ENCODE results near the gene CNNM2. TPM values are rescaled to one million over a fixed set of nuclear protein-coding genes. Genes with fewer than 3 reads are reported as not detected.

The CNNM2 gene
- 6.5 and 12.5 TPM in 2 replicates for total RNA-seq

DNA sequence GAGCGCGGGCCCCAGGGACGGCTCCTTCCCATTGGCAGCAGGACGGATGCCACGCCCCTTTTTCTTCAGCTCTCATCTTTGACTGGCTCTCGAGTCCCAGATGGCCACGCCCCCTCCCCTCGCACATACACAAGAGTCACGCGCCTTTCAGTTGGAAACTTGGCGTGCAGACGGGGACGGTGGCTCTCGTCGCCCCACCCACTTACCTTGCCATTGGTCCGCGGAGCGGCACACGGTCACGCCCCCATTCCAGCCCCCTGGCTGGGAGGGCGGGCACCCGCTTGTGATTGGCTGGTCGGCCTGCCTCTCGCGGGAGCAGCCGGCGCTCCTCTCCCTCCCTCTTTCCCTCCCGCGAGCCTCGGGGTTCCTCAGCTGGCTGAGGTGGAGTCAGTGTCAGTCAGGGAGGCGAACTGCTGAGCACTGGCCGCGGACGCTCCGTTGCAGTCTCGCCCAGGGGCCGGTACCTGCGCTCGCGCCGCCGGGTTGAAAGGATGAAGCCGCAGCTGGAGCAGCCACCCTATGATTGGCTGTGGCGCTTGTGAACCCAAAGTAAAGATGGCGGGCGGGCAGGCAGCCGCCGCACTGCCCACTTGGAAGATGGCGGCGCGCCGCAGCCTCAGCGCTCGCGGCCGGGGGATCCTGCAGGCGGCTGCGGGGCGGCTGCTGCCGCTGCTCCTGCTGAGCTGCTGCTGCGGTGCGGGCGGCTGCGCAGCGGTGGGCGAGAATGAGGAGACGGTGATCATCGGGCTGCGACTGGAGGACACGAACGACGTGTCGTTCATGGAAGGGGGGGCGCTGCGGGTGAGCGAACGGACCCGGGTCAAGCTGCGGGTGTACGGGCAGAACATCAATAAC, at the start of gene CNNM2:
TSS of gene CNNM2 (plus strand) at position 333 of the 855 bp plus-strand sequence. CDS start at position 520, 187 bp downstream.

DNA sequence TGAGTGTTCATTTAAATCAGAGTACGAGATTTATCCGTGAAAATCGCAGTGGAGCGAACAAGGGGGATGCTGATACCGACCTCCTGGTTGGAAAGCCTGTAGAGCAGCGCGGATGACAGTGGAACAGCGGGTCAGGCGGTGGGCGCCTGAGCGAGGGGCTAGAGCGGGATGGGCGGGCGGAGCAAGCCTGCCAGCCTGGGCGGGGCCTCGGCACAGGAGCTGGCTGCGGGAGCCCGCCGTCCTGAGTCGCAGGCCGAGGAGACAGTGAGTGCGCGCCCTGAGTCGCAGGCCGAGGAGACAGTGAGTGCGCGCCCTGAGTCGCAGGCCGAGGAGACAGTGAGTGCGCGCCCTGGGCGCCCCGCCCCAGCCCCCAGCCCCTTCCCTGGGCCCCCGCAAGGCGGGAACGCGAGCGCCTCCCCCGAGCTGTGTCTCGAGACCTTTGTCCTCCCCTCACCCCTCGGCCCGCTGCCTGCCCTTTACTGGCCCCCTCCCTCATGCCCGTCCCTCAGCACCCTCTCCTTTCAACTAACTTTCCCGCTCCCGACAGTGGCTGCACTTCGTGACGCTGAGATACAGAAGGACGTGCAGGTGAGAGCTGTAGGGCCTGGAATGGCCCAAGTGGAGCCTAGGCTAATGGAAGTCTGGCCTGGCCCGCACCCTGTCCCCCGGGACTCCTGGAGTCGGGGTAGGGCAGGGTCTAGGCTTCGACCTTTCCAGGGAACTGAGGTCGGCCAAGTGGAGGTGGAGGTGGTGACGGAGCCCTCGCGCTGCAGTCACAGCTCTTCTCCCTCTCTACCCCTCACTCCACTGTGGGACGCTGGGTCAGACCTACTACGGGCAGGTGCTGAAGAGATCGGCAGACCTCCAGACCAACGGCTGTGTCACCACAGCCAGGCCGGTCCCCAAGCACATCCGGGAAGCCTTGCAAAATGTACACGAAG, 48.6 kb upstream of the CNNM2 start, which contains the start of gene AS3MT:
TSS of gene AS3MT (plus strand) at position 213 of the 941 bp plus-strand sequence. CDS start at position 336, 123 bp downstream.

Other genes starting within 250 kb of the CNNM2 start
- 7.2 and 8.4 TPM in 2 replicates for gene ARL3, start 203.9 kb upstream of the CNNM2 start, total RNA-seq
- 5.0 and 7.0 TPM in 2 replicates for gene SFXN2, start 203.7 kb upstream of the CNNM2 start, total RNA-seq
- gene WBP1L, start 174.3 kb upstream of the CNNM2 start, total RNA-seq, result 39.2 and 51.7 TPM in 2 replicates
- gene CYP17A1, start 80.9 kb upstream of the CNNM2 start, total RNA-seq, result not detected in 2 replicates
- gene BORCS7, start 64.0 kb upstream of the CNNM2 start, total RNA-seq, result 12.9 and 15.6 TPM in 2 replicates
- 11.0 and 13.7 TPM in 2 replicates for gene AS3MT, start 48.8 kb upstream of the CNNM2 start, total RNA-seq